Measurements from ENCODE around the gene SMCO4. TPM values are rescaled to one million over a fixed set of nuclear protein-coding genes. Genes with fewer than 3 reads are reported as not detected.
A peak's percentile ranks its signal among the peaks of the same experiment; 100 is the strongest.

Gene SMCO4
- total and polyA plus RNA-seq, 2 donors (not counting 1 experiment from before 2014, with no cell fraction given): 8.2 to 8.6 TPM

DNA sequence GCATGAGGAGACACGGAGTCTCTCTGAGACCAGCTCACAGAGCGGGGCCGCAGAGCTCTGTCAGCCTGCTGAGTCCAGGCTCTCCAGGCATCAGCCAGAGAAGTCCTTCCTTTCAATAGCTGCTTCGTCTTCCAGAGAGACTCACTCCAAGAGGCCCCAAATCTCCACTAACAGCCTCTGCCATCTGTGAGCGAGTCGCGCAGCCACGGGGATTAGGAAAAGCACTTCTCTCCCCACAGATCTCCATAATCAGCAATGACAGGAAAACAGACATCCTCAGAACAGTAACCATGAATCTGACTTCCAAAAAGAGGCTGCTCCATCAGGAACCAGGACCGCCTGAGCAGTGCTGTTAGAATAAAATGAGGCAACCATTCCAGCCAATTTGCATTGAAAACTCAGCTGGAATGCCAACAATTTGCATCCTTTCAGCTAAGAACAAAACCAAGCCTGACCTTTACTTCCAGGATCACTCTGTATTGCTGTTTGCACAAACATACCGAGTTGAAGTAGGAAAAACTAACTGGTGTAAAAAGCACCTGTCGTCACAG, 65.4 kb downstream of the SMCO4 start:
- Histone ChIP-seq H3K36me3 (ENCODE audit: control insufficient read depth, insufficient read depth, low read length) (no peaks in the 10 kb centered on the region), H3K9me3 (ENCODE audit: control insufficient read depth, insufficient read depth, low read depth, low read length) (no peaks in the 10 kb centered on the region), H4K20me1 (ENCODE audit: control insufficient read depth, extremely low read depth, insufficient read depth, low read length) (no peaks in the 10 kb centered on the region), H3K4me3 (replicated peaks in 1 of 4; ENCODE audit: control extremely low read depth in 1 of 4, insufficient read depth in 1 of 4, low read depth in 3 of 4, low read length in 4 of 4) (no peak overlapping the region), H3K27ac (ENCODE audit: insufficient read depth, low read length) (no peak overlapping the region), H3K9ac (ENCODE audit: insufficient read depth, low read length) (no peak overlapping the region), H3K4me2 (ENCODE audit: extremely low read depth, insufficient read depth, low read length) (no peak overlapping the region), H3K79me2 (ENCODE audit: control insufficient read depth, insufficient read depth, low read length) (no peaks in the 10 kb centered on the region), H3K27me3 (ENCODE audit: control insufficient read depth, insufficient read depth, low read length) (no peaks in the 10 kb centered on the region), H3K4me1 (ENCODE audit: control insufficient read depth, extremely low read depth, insufficient read depth, low read length) (no peaks in the 10 kb centered on the region), H2AFZ (ENCODE audit: low read length) (no peak overlapping the region)
- DNase-seq (ENCODE audit: low read depth in 2 of 2): peak in 1 of 2 donors; percentile 26
- TF ChIP-seq CTCF (conservative IDR thresholded peaks at IDR 0.05 in 1 of 2, IDR thresholded peaks at IDR 0.05 in 1 of 2; ENCODE audit: low read depth in 1 of 2, low read length in 2 of 2): no peak
- no peak for TF ChIP-seq EZH2 (IDR thresholded peaks at IDR 0.05; ENCODE audit: low read length, missing control alignments)

DNA sequence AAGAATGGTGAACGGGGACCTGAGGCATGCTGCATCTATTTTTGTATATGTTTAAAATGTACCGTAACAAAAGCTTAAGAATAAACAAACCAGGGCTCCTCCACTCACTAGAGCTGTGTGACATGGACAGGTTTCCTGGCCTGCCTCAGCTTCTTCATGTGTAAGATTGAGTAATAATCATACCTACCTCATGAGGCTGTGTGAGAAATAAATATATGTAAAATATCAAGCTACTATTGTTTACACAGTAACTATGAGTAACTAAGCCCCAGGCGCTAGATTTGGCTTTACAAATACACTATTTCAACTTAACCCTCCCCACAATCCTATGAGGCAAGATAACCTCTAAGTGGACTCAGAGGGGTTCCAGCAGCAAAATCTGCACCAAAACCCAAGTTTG, 66.4 kb downstream of the SMCO4 start:
- Histone ChIP-seq H3K4me1 (ENCODE audit: control insufficient read depth, extremely low read depth, insufficient read depth, low read length) (no peaks in the 10 kb centered on the region), H3K79me2 (ENCODE audit: control insufficient read depth, insufficient read depth, low read length) (no peaks in the 10 kb centered on the region), H3K27ac (ENCODE audit: insufficient read depth, low read length) (no peak overlapping the region), H3K27me3 (ENCODE audit: control insufficient read depth, insufficient read depth, low read length) (no peaks in the 10 kb centered on the region), H3K9ac (ENCODE audit: insufficient read depth, low read length) (no peak overlapping the region), H3K4me2 (ENCODE audit: extremely low read depth, insufficient read depth, low read length) (no peak overlapping the region), H2AFZ (ENCODE audit: low read length) (no peak overlapping the region), H3K9me3 (ENCODE audit: control insufficient read depth, insufficient read depth, low read depth, low read length) (no peaks in the 10 kb centered on the region), H4K20me1 (ENCODE audit: control insufficient read depth, extremely low read depth, insufficient read depth, low read length) (no peaks in the 10 kb centered on the region), H3K36me3 (ENCODE audit: control insufficient read depth, insufficient read depth, low read length) (no peaks in the 10 kb centered on the region), H3K4me3 (replicated peaks in 1 of 4; ENCODE audit: control extremely low read depth in 1 of 4, insufficient read depth in 1 of 4, low read depth in 3 of 4, low read length in 4 of 4) (no peak overlapping the region)
- TF ChIP-seq EZH2 (IDR thresholded peaks at IDR 0.05; ENCODE audit: low read length, missing control alignments): no peak
- DNase-seq (ENCODE audit: low read depth in 2 of 2): peak; percentile 29 to 39

DNA sequence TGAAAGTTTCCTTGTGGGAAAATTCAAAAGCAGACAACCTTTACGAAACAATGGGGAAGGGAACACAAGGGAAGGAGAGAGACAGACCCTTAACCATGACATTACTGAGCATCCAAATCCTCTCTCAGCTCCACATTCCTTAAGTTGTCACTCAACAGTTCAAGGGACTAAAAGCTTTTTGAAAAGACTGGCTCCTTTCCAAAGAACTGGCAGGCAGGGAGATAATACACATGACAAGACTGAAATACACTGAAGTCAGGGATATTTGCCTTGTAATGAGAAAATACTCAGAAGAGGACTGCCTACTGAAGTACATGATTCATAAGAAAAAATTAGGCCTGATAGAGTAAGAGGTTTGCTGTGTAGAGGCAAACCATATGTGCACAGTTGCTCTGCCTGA, 69.1 kb downstream of the SMCO4 start:
- H3K36me3 ChIP-seq (ENCODE audit: control insufficient read depth, insufficient read depth, low read length): no peaks in the 10 kb centered on the region
- no peaks in the 10 kb centered on the region for H3K4me1 ChIP-seq (ENCODE audit: control insufficient read depth, extremely low read depth, insufficient read depth, low read length)
- TF ChIP-seq EZH2 (IDR thresholded peaks at IDR 0.05; ENCODE audit: low read length, missing control alignments) (no peak), CTCF (conservative IDR thresholded peaks at IDR 0.05 in 1 of 2, IDR thresholded peaks at IDR 0.05 in 1 of 2; ENCODE audit: low read depth in 1 of 2, low read length in 2 of 2) (no peak)
- H3K4me2 ChIP-seq (ENCODE audit: extremely low read depth, insufficient read depth, low read length): no peak overlapping the region
- no peak overlapping the region for H3K9ac ChIP-seq (ENCODE audit: insufficient read depth, low read length)
- DNase-seq (ENCODE audit: low read depth in 2 of 2): no peak
- no peak overlapping the region for H3K27ac ChIP-seq (ENCODE audit: insufficient read depth, low read length)
- no peaks in the 10 kb centered on the region for H3K79me2 ChIP-seq (ENCODE audit: control insufficient read depth, insufficient read depth, low read length)
- no peaks in the 10 kb centered on the region for H3K9me3 ChIP-seq (ENCODE audit: control insufficient read depth, insufficient read depth, low read depth, low read length)
- H2AFZ ChIP-seq (ENCODE audit: low read length): no peak overlapping the region
- no peaks in the 10 kb centered on the region for H4K20me1 ChIP-seq (ENCODE audit: control insufficient read depth, extremely low read depth, insufficient read depth, low read length)
- H3K4me3 ChIP-seq (replicated peaks in 1 of 4; ENCODE audit: control extremely low read depth in 1 of 4, insufficient read depth in 1 of 4, low read depth in 3 of 4, low read length in 4 of 4): no peak overlapping the region
- no peaks in the 10 kb centered on the region for H3K27me3 ChIP-seq (ENCODE audit: control insufficient read depth, insufficient read depth, low read length)
